CD4-positive, alpha-beta T cell treated with Interleukin-1 beta for 1 hour (primary cell): ENCODE results near the gene TUBAL3.
"Not testable (repeated sequence)": the region's sequence is repeated elsewhere in the genome, so short reads cannot be mapped to it uniquely, and the experiment has no call there.

Experiments used
- DNase-seq, 2 donors: peaks; one replicate each; pipeline ENCODE4 v3.0.0-alpha.2; 2020 to 2022

TUBAL3 gene

DNA sequence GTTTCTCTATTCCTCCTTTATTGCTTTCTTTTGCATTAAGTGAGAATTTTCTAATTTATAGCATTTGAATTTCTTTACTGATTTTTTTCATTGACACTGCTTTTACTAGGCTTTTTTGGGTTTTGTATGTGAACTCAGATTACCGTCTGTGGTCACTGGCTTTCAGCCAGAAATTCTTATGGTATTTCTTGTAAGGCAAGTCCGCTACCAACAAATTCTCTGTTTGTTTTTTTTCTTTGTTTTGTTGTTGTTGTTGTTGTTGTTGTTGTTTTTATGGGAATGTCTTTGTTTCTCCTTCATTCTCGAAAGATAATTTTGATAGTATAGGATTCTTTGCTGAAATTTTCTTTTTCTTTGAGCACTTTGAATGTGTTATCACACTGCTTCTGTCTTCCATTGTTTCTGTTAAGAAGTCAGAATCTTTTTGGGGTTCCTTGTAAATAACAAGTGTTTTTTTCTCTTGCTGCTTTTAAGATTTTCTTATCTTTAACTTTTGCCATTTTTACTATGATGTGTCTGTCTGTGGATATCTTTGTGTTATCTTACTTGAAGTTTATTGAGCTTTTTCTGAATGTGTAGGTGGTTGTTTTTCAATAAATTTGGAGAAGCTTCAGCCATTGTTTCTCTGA lies 15.0 kb upstream of the TUBAL3 start:
- DNase-seq = no peak

DNA sequence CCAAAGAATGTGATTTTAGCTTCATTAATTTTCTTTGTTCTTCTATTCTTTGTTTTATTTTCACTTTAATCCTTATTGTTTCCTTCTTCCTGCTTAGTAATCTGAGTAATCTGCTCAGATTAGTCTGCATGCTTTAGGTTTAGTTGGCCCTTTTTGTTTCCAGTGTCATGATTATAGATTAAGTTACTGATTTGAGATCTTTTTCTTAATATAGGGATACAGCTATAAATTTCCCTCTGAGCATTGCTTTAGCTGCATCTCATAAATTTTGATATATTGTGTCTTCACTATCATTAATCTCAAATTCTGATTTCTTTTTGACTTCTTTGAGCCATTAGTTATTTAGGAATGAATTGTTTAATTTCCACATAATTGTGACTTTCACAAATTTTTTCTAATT lies 14.0 kb upstream of the TUBAL3 start:
- no peak for DNase-seq

DNA sequence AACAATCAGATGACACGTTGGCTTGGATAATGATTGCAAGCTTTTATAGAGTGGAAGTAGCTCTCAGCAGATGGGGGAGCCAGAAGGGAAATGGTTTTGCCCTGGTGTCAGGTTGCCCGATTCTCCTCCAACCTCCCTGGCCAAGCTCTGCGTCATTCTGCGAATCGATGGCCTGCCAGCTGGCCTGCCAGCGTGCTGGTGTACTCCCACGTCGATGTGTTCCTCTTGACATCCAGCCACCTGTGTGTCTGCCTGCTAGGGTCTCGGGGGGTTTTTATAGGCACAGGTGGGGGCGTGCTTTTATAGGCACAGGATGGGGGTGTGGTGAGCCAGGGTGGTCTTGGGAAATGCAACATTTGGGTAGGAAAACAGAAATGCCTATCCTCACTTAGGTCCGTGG lies 12.4 kb upstream of the TUBAL3 start:
- DNase-seq = no peak

- DNase-seq = no peak
Observed at GRCh38 chr10:5413012-5413938, 8.6 kb upstream of the TUBAL3 start.

DNA sequence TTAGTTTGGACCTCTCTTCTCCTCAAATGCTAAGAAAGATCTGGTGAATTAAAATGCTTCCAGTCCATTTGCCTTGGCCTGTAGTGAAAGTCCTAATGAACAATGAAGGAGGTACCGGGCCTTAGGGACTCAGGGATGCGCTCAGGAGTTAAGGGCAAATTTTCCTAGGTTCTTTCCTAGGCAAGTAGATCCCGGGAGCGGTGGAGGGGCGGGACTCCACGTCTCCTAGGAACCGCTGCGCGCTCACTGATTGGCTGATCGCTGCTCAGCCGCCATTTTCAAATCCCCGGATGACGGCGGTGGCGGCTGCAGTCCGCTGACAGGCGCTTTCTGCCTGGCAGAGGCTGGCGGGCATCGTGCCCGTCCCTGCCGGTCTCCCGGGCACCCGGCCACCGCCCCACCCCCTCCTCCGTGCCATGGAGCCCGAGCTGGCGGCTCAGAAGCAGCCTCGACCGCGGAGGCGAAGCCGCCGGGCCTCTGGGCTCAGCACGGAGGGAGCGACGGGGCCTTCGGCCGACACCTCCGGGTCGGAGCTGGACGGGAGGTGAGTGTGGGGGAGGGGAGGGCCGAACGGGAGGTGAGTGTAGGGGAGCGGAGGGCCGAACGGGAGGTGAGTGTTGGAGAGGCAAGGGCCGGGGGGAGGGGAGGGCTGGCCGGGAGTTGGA lies 7.8 kb upstream of the TUBAL3 start, which contains the start of gene NET1:
TSS of gene NET1 (plus strand) at position 281 of the 665 bp plus-strand sequence. CDS start at position 417, 136 bp downstream.
- DNase-seq = peak; percentile 69 to 75

GRCh38 chr10:5411941-5412276 lies 7.3 kb upstream of the TUBAL3 start:
- no peak for DNase-seq

DNA sequence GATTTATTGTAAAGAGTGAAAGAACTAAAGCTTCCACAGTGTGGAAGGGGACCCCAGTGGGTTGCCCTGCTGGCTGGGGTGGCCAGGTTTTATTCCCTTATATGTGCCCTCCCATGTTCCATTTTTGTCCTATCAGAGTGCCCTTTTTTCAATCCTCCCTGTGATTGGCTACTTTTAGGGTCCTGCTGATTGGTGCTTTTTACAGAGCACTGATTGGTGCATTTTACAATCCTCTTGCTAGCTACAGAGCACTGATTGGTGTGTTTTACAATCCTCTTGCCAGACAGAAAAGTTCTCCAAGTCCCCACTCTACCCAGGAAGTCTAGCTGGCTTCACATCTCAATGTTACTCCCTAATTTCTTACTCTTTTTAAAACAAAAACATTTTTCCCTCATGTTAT lies 6.2 kb upstream of the TUBAL3 start:
- not testable (repeated sequence) for DNase-seq

- no peak for DNase-seq
Observed at GRCh38 chr10:5406918-5407317, 2.3 kb upstream of the TUBAL3 start.

- DNase-seq = no peak
Observed at GRCh38 chr10:5402798-5403197, 1.8 kb downstream of the TUBAL3 start.

- DNase-seq = no peak
Observed at GRCh38 chr10:5400468-5401240, 4.0 kb downstream of the TUBAL3 start.

- no peak for DNase-seq
Observed at GRCh38 chr10:5399332-5399731, 5.3 kb downstream of the TUBAL3 start.

GRCh38 chr10:5396556-5397300 lies 7.9 kb downstream of the TUBAL3 start:
- DNase-seq = no peak

DNA sequence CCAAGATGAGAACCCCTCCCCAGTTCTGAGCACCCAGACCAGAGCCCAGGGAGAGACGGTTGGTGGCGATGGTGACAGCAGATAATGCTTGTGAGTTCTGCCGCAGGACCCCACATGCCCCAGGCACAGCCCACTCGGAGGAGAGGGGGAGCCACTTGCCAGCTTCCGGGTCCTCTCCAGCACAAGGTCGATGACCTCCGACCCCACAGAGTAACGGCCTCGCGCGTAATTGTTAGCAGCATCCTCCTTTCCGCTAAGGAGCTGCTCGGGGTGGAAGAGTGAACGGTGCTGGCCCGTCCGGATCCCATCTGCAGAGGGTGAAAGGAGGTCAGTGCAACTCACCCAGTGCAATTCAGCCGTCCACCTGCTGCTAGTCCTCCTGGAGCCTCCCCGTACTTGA lies 9.5 kb downstream of the TUBAL3 start:
- DNase-seq = no peak

- DNase-seq = no peak
Observed at GRCh38 chr10:5393529-5393928, 11.1 kb downstream of the TUBAL3 start.

GRCh38 chr10:5391790-5392189 lies 12.8 kb downstream of the TUBAL3 start:
- no peak for DNase-seq

DNA sequence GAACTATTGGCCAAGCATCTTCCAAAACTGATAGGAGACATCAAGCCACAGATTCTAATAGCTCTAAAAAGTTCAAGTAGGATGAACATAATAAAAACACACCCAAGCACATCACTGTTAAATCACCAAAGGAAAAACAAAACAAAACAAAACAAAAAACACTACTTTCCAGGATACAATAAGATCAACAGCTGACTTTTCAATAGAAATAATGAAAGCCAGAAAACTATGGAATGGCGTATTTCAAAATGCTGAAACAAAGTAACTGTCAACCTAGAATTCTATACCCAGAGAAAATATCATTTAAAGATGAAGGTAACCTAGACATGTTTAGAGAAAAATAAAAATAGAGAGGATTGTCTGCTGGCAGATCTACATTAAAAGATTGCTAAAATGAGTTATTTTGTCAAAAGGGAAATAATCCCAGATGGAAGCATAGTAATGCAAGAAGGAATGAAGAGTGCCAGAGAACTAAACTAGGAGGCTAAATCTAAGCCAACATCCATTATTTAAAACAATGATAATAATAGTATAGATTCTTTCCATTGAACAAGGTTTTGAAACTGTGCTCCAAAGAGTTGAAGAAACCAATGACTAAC lies 13.9 kb downstream of the TUBAL3 start:
- no peak for DNase-seq

GRCh38 chr10:5387169-5387568 lies 17.5 kb downstream of the TUBAL3 start:
- no peak for DNase-seq

DNA sequence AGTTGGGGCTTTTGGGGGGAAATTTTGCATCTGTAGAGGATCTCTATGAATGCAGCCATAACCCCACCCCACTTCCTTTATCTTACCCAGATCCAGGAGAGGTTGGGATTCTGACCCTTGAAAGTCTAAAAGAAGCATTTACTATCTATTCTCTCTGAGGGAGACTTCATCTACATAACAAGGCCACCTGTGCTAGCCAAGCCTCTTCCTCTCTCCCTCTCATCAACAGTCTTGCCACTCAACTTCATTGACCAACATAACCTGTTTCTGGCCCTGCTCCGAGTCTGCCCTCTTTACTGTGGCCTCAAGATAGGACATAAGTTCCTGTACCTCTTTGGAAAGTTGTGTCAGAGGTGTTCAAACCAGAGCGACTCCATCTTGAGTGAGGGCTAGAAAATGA lies 19.4 kb downstream of the TUBAL3 start:
- DNase-seq = no peak

- DNase-seq = no peak
Observed at GRCh38 chr10:5381187-5381586, 23.4 kb downstream of the TUBAL3 start.

DNA sequence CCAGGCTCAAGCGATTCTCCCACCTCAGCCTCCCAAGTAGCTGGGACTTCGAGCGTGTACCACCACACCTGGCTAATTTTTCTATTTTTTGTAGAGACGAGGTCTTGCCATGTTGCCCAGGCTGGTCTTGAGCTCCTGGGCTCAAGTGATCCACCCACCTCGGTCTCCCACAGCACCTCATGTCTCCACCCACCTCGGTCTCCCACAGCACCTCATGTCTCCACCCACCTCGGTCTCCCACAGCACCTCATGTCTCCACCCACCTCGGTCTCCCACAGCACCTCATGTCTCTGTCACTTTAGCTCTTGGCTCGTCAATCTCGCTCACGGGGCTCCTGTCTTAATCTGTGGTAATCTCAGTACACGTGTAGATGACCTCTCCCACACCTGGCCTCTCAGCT lies 24.2 kb downstream of the TUBAL3 start:
- not testable (repeated sequence) for DNase-seq

DNA sequence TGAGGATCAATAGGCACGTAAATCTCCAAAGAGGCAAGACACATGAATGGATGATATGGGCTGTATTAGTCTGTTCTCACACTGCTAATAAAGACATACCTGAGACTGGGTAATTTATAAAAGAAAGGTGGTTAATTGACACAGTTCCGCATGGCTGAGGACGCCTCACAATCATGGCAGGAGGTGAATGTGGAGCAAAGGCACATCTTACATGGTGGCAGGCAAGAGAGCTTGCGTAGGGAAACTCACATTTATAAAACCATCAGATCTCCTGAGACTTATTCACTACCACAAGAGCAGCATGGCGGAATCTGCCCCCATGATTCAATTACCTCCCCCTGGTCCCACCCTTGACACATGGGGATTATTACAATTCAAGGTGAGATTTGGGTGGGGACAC lies 25.4 kb downstream of the TUBAL3 start:
- not testable (repeated sequence) for DNase-seq

GRCh38 chr10:5376450-5376849 lies 28.2 kb downstream of the TUBAL3 start:
- no peak for DNase-seq
